Right lobe of liver (tissue), 6 donors: Measurements from ENCODE around the gene AMMECR1. TPM values are rescaled to one million over a fixed set of nuclear protein-coding genes. Genes with fewer than 3 reads are reported as not detected.

ENCODE experiments used
- ATAC-seq, 4 donors: fragments of 200-7000 bp; cut with Tn5 transposase; one replicate each; pipeline ENCODE4 v1.9.1; 2020; ENCODE audit warnings: mild to moderate bottlenecking in 4 of 4, moderate library complexity in 4 of 4
- DNase-seq, 3 donors: peaks; one replicate each; pipeline ENCODE4 v3.0.0-alpha.2; 2020
- H3K27ac ChIP-seq, 3 donors: fragments of 200-600 bp; one replicate each; pipeline ENCODE4 v1.8.0; 2022
- H3K27me3 ChIP-seq, 2 donors: fragments of 200-600 bp; one replicate each; pipeline ENCODE4 v1.8.0; 2022
- H3K36me3 ChIP-seq, 4 donors: fragments of 200-600 bp; sonication (generic) in 1 of 4; one replicate each; pipeline versions ENCODE4 v1.5.1 to v1.8.0; 2017 to 2022; ENCODE audit warnings: control low read depth in 1 of 4
- H3K4me1 ChIP-seq, 4 donors: fragments of 200-600 bp; sonication (generic) in 1 of 4; one replicate each; pipeline versions ENCODE4 v1.5.1 to v1.8.0; 2017 to 2022; ENCODE audit warnings: control low read depth in 1 of 4
- H3K4me3 ChIP-seq, 3 donors: fragments of 200-600 bp; one replicate each; pipeline ENCODE4 v1.8.0; 2022
- H3K9me3 ChIP-seq, 4 donors: fragments of 200-600 bp; sonication (generic) in 1 of 4; one replicate each; pipeline versions ENCODE4 v1.5.1 to v1.8.0; 2017 to 2022; ENCODE audit warnings: control low read depth in 1 of 4
- CTCF ChIP-seq, 4 donors: fragments of 200-600 bp in 3 of 4; fragments of 450-650 bp in 1 of 4; IDR thresholded peaks; one replicate each; pipeline versions ENCODE4 v1.5.1 to v1.8.0; 2016 to 2022; ENCODE audit warnings: antibody characterized with exemption in 4 of 4, mild to moderate bottlenecking in 2 of 4
- POLR2A ChIP-seq: fragments of 450-650 bp; IDR thresholded peaks from one replicate; pipeline ENCODE4 v1.6.1; 2017; ENCODE audit warnings: antibody characterized with exemption, mild to moderate bottlenecking
- WGBS: methylation state at CpG from one replicate; pipeline ENCODE4 v1.1.6; 2018; ENCODE audit warnings: low coverage, low lambda C conversion rate; ENCODE audit not compliant: insufficient coverage; ENCODE audit errors: missing lambda C conversion rate; 5-methylcytosine and 5-hydroxymethylcytosine counted together
- intact Hi-C, 2 donors: fragments of 100-400 bp; cut with DNase I; formaldehyde crosslinking; loops; one replicate each; pipeline versions ENCODE4 v1.11.2 to v1.14.1; 2022
- total RNA-seq, 6 experiments: library from RNA; depleted of rRNA in 2 of 6; stranded (reverse); fragments of >200 nt in 2 of 6; fragmentation: NEBNext Ultra II Directional in 3 of 6; extraction: Animal tissue kit (Norgen Biotek cat#: 25700) in 3 of 6; gene quantifications; one replicate each; pipeline versions ENCODE4 v1.1.0 to v1.2.4, GENCODE V29; 2016 to 2023
- donor health status: DM: no; HTN: yes; CAD: no.
- donor health status: DM: no; HTN: no; CAD: no.
- donor health status: DM: no; HTN: no; CAD: no.
- donor health status: DM: no; HTN: yes; CAD: no.
- donor health status: DM: no; HTN: yes; CAD: no.

Gene AMMECR1
- total RNA-seq, 6 experiments from 2014 or later: 3.1 to 3.9 (median 3.4) TPM

- no peak for ATAC-seq
- TF ChIP-seq POLR2A: no peak
- TF ChIP-seq CTCF (IDR thresholded peaks at IDR 0.05): no peak
- intact Hi-C loops: no loop called here
Observed at GRCh38 chrX:110294087-110294486, 23.8 kb downstream of the AMMECR1 start.

GRCh38 chrX:110293658-110294057 is 24.2 kb downstream of the AMMECR1 start:
- Histone ChIP-seq H3K9me3 (no peaks in the 10 kb centered on the region), H3K27me3 (no peaks in the 10 kb centered on the region), H3K27ac (no peak overlapping the region), H3K4me3 (no peak overlapping the region), H3K4me1 (no peaks in the 10 kb centered on the region), H3K36me3 (no peaks in the 10 kb centered on the region)
- ATAC-seq (no peak), DNase-seq (no peak)
- TF ChIP-seq POLR2A: no peak
- no peak for TF ChIP-seq CTCF (IDR thresholded peaks at IDR 0.05)
- intact Hi-C loops: no loop called here

More at GRCh38 chrX:110294087-110294486, 23.8 kb downstream of the AMMECR1 start:
- Histone ChIP-seq H3K4me3 (no peak overlapping the region), H3K36me3 (no peaks in the 10 kb centered on the region), H3K9me3 (no peaks in the 10 kb centered on the region), H3K27me3 (no peaks in the 10 kb centered on the region), H3K4me1 (no peaks in the 10 kb centered on the region), H3K27ac (no peak overlapping the region)
- no peak for DNase-seq
- 75% methylated on average over 2 of the region's 2 CpGs for WGBS

- Histone ChIP-seq H3K4me3 (no peak overlapping the region), H3K27ac (no peak overlapping the region), H3K36me3 (no peaks in the 10 kb centered on the region), H3K27me3 (no peaks in the 10 kb centered on the region), H3K4me1 (no peaks in the 10 kb centered on the region), H3K9me3 (no peaks in the 10 kb centered on the region)
- ATAC-seq (no peak), DNase-seq (no peak)
- intact Hi-C loops: no loop called here
- no peak for TF ChIP-seq POLR2A
- no peak for TF ChIP-seq CTCF (IDR thresholded peaks at IDR 0.05)
- WGBS: 64% methylated on average over 2 of the region's 2 CpGs
Observed at GRCh38 chrX:110287605-110288004, 30.3 kb downstream of the AMMECR1 start.

- intact Hi-C loops: no loop called here
- Histone ChIP-seq H3K4me1 (no peaks in the 10 kb centered on the region), H3K36me3 (no peaks in the 10 kb centered on the region), H3K9me3 (no peaks in the 10 kb centered on the region), H3K4me3 (no peak overlapping the region), H3K27ac (no peak overlapping the region), H3K27me3 (no peaks in the 10 kb centered on the region)
- whole genome bisulfite sequencing: 69% methylated on average over 6 of the region's 6 CpGs
- DNase-seq (no peak), ATAC-seq (peak in 1 of 4 donors; percentile 55)
- TF ChIP-seq CTCF (IDR thresholded peaks at IDR 0.05): no peak
- TF ChIP-seq POLR2A: no peak
Observed at GRCh38 chrX:110286106-110286505, 31.8 kb downstream of the AMMECR1 start.

- no peak for ATAC-seq
Observed at GRCh38 chrX:110284159-110284558, 33.7 kb downstream of the AMMECR1 start.

More at GRCh38 chrX:110284159-110284558, 33.7 kb downstream of the AMMECR1 start:
- no peaks in the 10 kb centered on the region for H3K9me3 ChIP-seq
- H3K4me3 ChIP-seq: no peak overlapping the region
- DNase-seq: no peak
- H3K36me3 ChIP-seq: no peaks in the 10 kb centered on the region
- no peak overlapping the region for H3K27ac ChIP-seq
- intact Hi-C loops: no loop called here
- TF ChIP-seq CTCF (IDR thresholded peaks at IDR 0.05) (no peak), POLR2A (no peak)
- no peaks in the 10 kb centered on the region for H3K27me3 ChIP-seq
- 81% methylated on average over 2 of the region's 2 CpGs for WGBS
- H3K4me1 ChIP-seq: no peaks in the 10 kb centered on the region
